HG02973 (cell line): ENCODE measurements around the gene TANGO2.

Experiments
- ATAC-seq: cut with Tn5 transposase; IDR thresholded peaks from one replicate; pipeline ENCODE4 v1.9.1; 2021; ENCODE audit warnings: moderate library complexity; ENCODE audit not compliant: unreplicated experiment

The TANGO2 gene

GRCh38 chr22:19982991-19983578 is 37.8 kb upstream of the TANGO2 start:
- ATAC-seq = no peak

GRCh38 chr22:19983741-19984140 is 37.2 kb upstream of the TANGO2 start:
- no peak for ATAC-seq

DNA sequence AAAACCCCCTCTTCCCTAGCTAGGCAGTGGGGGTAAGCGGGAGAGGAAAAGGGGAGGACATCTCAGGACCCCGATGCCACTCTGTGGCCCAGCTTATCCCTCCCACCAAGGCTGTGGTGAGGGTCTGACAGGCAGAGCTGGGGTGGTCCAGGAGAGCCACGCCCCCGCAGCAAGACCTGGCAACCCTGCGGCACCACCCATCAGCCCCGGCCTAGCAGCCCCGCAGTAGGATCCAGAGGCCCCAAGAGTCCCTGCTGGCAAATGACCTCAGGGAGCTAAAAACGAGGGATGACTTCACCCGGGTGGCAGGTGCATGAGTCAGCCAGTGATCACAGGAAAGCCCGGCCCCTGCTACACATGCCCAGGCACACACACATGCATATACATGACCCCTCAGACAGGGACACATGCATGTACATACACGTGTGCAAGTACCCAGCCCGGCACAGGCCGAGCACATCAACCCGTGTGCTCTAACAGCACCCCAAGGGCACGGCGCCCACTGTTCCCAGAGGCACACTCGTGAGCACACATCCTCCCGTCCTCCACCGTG is 36.6 kb upstream of the TANGO2 start:
- no peak for ATAC-seq

DNA sequence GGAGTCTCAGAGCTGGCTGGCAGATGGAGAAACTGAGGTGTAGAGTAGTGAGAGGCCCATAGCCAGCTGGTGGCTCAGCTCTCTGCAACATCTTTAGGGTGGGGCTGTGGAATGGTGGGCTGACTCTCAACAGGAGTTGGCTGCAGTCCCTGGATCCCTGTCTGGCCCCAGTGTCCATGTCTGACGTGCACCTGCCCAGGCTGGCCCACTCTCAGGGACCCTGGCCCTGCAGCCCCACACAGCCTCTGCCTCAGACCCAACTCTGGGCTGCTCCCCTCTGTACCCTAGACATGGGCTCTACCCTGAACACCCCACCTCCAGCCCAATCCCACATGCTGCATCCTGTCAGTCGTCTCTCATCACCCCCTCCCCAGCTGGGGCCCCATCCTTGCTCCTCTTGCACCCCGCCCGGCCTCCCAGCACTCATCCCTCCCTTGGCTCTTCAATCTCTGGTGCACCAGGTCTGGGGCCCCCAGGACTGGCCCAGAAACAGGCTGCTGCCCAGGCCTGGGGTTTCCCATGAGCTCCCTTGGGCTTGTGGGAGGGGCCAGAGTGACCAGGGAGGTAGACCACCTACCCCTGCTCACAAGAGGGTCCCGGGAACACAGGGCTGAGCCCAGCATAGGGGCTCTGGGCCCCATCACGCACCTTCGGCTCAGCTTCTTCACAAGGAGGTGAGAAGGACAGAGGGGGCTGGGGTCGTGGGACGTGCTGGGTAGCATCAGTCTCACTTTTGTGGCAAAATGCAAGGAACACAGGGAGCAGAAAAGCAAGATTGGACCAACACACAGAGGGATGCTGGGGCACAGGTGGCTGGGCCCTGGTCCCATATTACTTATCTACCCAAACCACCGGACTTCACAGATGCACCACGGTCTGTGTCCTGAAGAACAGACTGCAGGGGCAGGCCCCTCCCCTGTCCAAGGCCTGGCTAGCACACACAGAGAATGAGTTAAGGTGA is 35.8 kb upstream of the TANGO2 start:
- ATAC-seq = no peak

- ATAC-seq = no peak
These were observed 34.9 kb upstream of the TANGO2 start for GRCh38 chr22:19986011-19986409.

DNA sequence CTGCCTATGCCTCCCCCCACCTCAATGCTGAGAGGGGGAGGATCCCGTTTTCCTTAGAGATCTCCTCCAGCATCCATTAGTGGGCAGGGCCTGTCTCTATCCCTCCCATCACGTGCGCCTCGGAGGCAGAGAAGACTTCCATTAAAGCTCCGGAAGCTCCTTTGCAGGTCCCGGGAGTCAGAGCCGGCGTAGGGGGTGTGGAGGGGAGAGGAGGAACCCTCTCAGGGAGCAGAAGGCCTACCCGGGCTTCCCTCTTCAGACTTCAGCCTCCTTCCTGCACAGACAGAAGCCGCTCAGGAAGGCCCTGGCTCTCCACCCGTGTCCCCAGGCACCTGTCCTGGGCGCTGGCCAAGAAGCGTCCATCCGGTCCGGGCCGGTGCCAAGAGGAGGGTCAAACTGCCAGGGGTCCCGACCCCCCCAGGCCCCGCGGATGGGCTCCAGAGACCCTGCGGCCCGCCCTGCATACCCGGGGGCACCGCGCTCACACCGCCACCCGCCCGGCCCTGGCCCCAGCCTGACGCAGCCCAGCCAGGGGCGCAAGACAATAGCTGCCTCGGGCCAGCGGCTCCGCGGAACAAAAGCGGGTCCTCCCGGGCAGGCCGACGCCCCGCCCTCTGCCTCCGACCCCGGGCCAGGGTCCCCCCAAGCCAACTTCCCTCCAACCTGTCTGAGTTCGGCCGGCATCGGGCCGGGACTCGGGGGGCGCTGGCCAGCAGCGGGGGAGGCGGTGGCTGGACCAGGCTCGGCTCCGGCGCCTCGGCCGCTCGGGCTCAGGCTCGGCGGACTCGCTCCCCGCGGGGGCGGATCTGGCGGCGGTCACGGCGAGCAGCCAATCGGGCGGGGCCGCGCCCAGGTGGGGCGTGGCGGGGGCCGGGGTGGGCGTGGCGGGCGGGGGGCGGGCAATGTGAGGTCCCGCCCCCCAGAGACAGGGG is 34.2 kb upstream of the TANGO2 start:
- no peak for ATAC-seq

DNA sequence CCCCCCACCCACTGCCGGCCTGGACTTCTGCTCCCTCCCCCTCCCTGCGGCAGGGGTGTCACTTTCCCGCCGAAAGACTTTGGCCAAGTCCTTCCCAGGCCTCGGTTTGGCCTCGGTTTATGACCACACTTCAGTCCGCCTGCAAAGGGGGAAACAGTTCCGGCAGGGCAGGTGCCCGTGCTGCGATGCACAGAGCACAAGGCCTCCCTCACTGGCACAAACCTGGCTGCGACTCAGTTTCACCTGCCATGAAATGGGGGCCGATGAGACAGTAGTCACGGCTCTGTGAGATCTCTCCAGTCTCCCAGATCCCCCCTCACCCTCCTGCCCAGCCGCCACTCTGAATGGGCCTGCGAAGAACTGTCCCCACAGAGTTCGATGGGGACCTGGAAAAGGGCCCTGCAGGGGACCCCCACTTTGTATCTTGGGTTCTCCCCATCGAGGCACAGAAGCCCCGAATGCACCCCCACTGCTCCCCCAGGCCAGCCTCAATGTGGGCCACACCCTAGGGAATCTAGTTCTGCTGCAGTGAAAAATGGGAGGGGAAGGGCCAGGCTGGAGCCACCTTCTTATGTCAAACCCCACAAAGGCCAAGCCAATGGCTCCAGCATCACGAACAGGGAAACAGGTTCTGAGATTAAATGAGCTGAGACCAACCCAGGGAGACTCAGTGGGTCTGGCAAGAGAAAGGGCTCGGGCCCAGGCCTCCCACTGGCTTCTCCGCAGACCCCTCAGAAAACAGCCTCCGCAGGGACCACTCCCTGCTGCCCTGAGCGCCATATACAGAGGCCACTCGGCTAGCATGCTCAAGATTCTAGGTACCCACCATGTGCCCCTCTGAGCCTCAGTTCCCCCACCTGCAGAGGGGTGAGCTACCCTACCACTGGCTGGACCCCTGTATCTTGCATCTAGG is 33.3 kb upstream of the TANGO2 start:
- ATAC-seq = no peak

DNA sequence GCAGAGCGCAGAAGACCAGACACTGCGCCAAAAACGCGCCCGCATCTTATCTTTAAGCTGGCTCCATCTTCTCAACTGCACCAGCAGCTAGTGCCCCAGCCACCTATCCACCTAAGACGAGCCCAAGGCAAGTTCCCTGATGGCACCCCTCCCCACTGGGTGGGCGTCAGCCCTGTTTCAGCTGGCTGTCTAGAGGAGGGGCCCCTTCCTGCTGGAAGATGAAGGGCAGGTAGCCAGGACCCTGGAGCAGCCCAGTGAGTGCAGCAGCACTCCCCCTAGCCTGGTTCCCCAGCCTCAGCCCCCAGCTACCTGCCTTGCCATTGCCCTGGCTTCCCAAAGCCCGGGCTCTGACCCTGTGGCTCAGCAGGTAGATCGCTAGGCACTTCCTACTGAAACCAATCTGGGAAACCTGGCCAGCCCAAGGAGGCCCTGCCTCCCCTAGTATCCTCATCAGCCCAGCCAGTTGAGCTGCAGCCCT is 32.5 kb upstream of the TANGO2 start:
- ATAC-seq = no peak

DNA sequence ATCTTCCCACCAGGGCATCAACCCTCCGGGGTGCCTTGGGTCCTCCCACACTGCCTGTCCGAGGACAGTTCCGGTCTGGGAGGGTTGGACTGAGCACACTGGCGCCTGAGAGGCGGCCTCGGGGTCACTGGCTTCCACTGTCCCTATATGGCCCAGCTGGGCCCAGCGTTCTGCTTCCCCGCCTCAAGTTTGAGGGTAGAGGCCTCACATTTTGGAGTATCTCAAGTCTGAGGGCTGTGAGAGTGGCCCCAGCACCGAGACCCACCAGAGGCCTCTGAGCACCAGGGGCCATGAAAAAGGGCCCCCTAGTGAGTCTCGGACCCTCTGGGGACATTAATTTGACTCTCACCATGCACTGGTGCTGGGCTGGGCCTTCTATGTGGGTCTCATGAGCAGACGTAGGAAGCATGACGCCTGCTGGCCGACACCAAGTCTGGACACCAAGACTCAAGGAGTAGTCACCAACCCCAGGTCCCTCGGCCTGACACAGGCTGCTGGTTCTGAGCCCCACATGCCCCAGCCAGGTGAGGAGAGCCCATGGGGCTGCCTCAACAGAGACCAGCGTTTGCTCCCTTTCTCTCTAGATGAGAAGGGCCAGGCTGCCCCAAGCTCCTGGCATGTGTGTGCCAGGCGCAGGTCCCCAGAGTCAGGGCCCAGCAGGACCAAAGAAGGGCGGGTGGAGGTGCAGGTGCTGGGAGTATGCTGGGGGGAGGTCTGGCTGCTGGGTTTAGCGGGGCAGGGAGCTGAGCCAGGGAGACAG is 31.8 kb upstream of the TANGO2 start:
- ATAC-seq = no peak

- ATAC-seq = no peak
These were observed 31.2 kb upstream of the TANGO2 start for GRCh38 chr22:19989725-19990067.

- no peak for ATAC-seq
These were observed 30.7 kb upstream of the TANGO2 start for GRCh38 chr22:19990188-19990587.

- no peak for ATAC-seq
These were observed 30.1 kb upstream of the TANGO2 start for GRCh38 chr22:19990609-19991394.

DNA sequence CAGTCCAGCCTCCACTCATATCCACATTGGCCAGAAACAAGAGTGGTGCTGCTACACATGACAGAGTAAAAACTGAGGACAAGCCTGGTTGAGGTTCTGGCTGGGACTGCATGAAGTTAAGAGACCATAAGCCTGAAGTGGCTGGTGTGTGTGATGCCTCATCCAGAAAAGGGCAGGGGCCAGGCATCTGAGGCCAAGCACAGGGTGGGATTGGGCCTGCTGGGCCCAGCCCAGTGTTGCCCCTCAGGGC is 29.6 kb upstream of the TANGO2 start:
- ATAC-seq = no peak

DNA sequence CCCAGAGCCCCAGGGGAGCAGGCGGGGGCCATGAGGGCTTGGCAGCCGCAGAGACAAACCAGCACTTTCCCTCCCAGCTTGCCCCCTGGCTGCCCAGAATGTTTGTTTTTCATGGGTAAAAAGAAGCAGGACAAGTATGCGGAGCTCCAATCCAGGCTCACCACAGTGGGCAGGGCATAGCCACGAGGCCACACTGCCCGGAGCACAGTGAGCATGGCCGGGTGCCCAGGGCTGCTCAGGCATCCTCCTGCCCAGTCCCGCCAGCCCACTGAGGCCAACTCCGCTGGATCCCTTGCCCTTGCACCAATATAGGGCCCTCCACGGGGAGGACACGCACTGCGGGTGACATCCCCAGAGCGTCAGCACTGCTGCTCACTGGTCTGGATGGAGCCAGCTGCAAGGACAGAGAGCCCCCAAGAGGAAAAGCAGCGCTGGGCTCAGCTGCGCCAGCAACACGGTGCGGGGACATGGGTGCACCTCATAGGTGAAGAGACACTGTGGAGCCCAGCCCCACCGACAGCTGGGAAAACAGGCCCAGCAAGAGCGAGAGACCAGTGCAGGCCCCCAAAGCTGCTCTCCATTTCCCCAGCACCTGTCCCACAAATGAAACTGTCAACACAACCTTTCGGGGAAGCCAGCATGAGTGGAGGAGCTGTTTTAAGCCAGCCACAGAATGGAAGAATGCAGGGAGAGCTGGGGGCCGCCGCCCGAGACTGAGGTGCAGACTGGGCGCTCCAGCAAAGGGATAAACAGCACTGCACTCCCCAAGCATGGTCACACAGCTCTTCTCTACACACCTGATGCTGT is 29.1 kb upstream of the TANGO2 start:
- ATAC-seq = no peak

GRCh38 chr22:19992481-19992911 is 28.4 kb upstream of the TANGO2 start:
- no peak for ATAC-seq

DNA sequence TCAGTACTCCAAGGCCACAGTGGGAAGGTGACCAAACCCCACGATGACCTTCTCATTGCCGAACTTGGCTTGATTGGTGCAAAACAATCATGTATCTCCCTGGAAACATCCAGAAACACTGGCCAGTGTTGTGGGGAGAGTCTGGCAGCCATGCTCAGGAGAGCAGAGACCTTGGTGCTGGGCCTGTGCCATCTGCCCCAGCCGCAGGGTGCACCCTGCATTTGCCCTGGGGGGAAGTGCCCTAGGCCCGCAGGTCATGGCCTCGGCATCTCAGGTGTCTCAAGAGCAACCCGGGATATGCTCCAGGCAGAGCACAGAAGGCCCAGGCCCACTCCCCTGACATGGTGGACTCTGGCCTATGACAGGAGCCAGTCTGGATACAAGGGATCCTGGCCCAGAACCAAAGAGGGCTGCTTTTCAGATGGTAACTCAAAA is 28.0 kb upstream of the TANGO2 start:
- ATAC-seq = no peak

- no peak for ATAC-seq
These were observed 27.0 kb upstream of the TANGO2 start for GRCh38 chr22:19993926-19994325.
